Keratinocyte (primary cell): ENCODE measurements around the gene STYK1. TPM values are rescaled to one million over a fixed set of nuclear protein-coding genes. Genes with fewer than 3 reads are reported as not detected.
A peak's percentile ranks its signal among the peaks of the same experiment; 100 is the strongest.

ENCODE experiments used
- DNase-seq: peaks from one replicate; pipeline ENCODE4 v3.0.0-alpha.2; 2011; ENCODE audit warnings: low read depth, missing footprints, low spot score
- FAIRE-seq: peaks from 2 replicates; lab custom pipeline; 2011; peaks lifted over from hg19 to GRCh38; lab: Jason Lieb, UNC
- H2AFZ ChIP-seq: 2 replicates; pipeline ENCODE4 v1.6.0; 2012; ENCODE audit warnings: low read length, control low read depth, inconsistent platforms; ENCODE audit not compliant: control insufficient read depth
- H3K27ac ChIP-seq: 2 replicates; pipeline ENCODE4 v1.5.1; 2011; ENCODE audit warnings: low read length; ENCODE audit not compliant: control insufficient read depth, insufficient read depth
- H3K27me3 ChIP-seq: 3 replicates; pipeline ENCODE4 v1.6.0; 2011; ENCODE audit warnings: low read length; ENCODE audit not compliant: control insufficient read depth, insufficient read depth; ENCODE audit errors: extremely low read depth
- H3K36me3 ChIP-seq, 2 experiments: 2 replicates in 1 of 2; 3 replicates in 1 of 2; pipeline ENCODE4 v1.5.1; 2011; ENCODE audit warnings: low read length in 2 of 2, mild to moderate bottlenecking in 1 of 2; ENCODE audit not compliant: control insufficient read depth in 2 of 2, insufficient read depth in 2 of 2; ENCODE audit errors: extremely low read depth in 1 of 2
- H3K4me1 ChIP-seq: 3 replicates; pipeline ENCODE4 v1.5.1; 2011; ENCODE audit warnings: low read length; ENCODE audit not compliant: control insufficient read depth, insufficient read depth; ENCODE audit errors: extremely low read depth
- H3K4me2 ChIP-seq: 3 replicates; pipeline ENCODE4 v1.6.0; 2011; ENCODE audit warnings: low read depth, low read length; ENCODE audit not compliant: control insufficient read depth, insufficient read depth; ENCODE audit errors: extremely low read depth
- H3K4me3 ChIP-seq, 3 experiments: fragments of 200-600 bp in 1 of 3; sonication (generic) in 1 of 3; 2 replicates in 2 of 3; 3 replicates in 1 of 3; pipeline ENCODE4 v1.5.1; 2011 to 2016; ENCODE audit warnings: low read length in 3 of 3, mild to moderate bottlenecking in 3 of 3, control low read depth in 2 of 3, inconsistent platforms in 1 of 3, low read depth in 1 of 3, mixed read lengths in 1 of 3, mixed run types in 1 of 3, moderate library complexity in 1 of 3; ENCODE audit not compliant: control insufficient read depth in 2 of 3, insufficient read depth in 2 of 3; ENCODE audit errors: extremely low read depth in 1 of 3
- H3K79me2 ChIP-seq: 2 replicates; pipeline ENCODE4 v1.6.0; 2012; ENCODE audit warnings: low read length; ENCODE audit not compliant: control insufficient read depth, insufficient read depth
- H3K9ac ChIP-seq: 3 replicates; pipeline ENCODE4 v1.6.0; 2011; ENCODE audit warnings: low read length; ENCODE audit not compliant: control insufficient read depth, insufficient read depth; ENCODE audit errors: extremely low read depth
- H3K9me1 ChIP-seq: 3 replicates; pipeline ENCODE4 v1.6.0; 2011; ENCODE audit warnings: low read length; ENCODE audit not compliant: control insufficient read depth, insufficient read depth; ENCODE audit errors: extremely low read depth
- H3K9me3 ChIP-seq: 2 replicates; pipeline ENCODE4 v1.5.1; 2012; ENCODE audit warnings: low read depth, low read length; ENCODE audit not compliant: control insufficient read depth
- H4K20me1 ChIP-seq: 3 replicates; pipeline ENCODE4 v1.6.0; 2011; ENCODE audit warnings: low read length; ENCODE audit not compliant: control insufficient read depth, insufficient read depth; ENCODE audit errors: extremely low read depth
- EZH2 ChIP-seq: IDR thresholded peaks from one replicate; pipeline ENCODE4 v1.6.1; 2012; ENCODE audit warnings: inconsistent platforms, mild to moderate bottlenecking, low read length, moderate library complexity
- dilution Hi-C: fragments of 300-500 bp; cut with MboI; formaldehyde crosslinking; loops from one replicate; pipeline ENCODE4 v1.7.0; 2020; ENCODE audit warnings: low sequenced_read_pairs; ENCODE audit not compliant: extremely low pct_ligation_motif_present
- polyA plus RNA-seq, 5 experiments: library from polyadenylated mRNA; depleted of rRNA in 3 of 5; stranded (reverse) in 3 of 5; stranded (forward) in 1 of 5; unstranded in 1 of 5; fragments of >200 nt; gene quantifications; 1 replicate in 1 of 5; 2 replicates in 3 of 5; 3 replicates in 1 of 5; pipeline versions ENCODE4 v1.2.1 to v1.2.3, GENCODE V29; 2011 to 2012; ENCODE audit warnings: missing spikeins in 2 of 5, low read depth in 1 of 5, low replicate concordance in 1 of 5
- TF ChIP-seq, protein P1 (sequence below), 3 experiments: IDR thresholded peaks in 1 of 3; conservative IDR thresholded peaks in 1 of 3; optimal IDR thresholded peaks in 1 of 3; 2 replicates in 2 of 3; 3 replicates in 1 of 3; pipeline versions ENCODE3 to v1.5.1; 2011; ENCODE audit warnings: low read length in 3 of 3, mild to moderate bottlenecking in 3 of 3, moderate library complexity in 2 of 3, control low read depth in 1 of 3, inconsistent platforms in 1 of 3; ENCODE audit not compliant: insufficient read depth in 2 of 3; ENCODE audit errors: extremely low read depth in 1 of 3

STYK1 gene
- polyA plus RNA-seq, 1 donor (not counting 4 experiments of a cell fraction or from before 2014, with no cell fraction given), result 2.8 TPM

DNA sequence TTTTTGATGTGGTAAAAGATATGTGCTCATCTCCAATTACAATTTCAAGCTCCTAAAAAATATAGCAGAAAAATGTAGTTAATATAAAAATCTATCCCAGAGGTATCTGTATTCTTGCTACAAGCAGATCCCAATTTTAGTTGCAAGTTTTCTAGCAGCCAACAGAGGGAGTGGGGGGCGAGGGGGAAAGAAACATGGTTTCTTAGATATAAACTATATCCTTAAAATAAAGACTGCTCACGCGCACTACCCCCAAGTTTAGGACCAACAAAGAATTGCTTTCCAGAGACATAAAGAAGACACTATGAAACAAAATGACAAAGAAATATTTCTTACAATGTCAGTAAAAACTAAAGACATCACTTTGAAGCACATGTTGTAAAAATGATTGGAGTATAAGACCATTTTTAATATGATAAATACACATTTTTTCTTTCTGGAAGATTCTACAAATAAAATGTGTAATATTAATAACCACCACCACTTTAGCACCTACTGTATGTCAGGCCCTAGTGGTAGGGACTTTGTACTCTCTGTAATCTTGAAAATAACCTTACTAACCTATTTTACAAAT lies 65.9 kb downstream of the STYK1 start:
- no peak overlapping the region for H3K4me3 ChIP-seq
- peaks cover 0 to 7% of the 10 kb centered on the region in 2 experiments for H3K36me3 ChIP-seq
- no peaks in the 10 kb centered on the region for H4K20me1 ChIP-seq
- no peak for TF ChIP-seq EZH2
- TF ChIP-seq, protein P1, sequence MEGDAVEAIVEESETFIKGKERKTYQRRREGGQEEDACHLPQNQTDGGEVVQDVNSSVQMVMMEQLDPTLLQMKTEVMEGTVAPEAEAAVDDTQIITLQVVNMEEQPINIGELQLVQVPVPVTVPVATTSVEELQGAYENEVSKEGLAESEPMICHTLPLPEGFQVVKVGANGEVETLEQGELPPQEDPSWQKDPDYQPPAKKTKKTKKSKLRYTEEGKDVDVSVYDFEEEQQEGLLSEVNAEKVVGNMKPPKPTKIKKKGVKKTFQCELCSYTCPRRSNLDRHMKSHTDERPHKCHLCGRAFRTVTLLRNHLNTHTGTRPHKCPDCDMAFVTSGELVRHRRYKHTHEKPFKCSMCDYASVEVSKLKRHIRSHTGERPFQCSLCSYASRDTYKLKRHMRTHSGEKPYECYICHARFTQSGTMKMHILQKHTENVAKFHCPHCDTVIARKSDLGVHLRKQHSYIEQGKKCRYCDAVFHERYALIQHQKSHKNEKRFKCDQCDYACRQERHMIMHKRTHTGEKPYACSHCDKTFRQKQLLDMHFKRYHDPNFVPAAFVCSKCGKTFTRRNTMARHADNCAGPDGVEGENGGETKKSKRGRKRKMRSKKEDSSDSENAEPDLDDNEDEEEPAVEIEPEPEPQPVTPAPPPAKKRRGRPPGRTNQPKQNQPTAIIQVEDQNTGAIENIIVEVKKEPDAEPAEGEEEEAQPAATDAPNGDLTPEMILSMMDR (optimal IDR thresholded peaks at IDR 0.05 in 1 of 3, IDR thresholded peaks at IDR 0.05 in 1 of 3, conservative IDR thresholded peaks at IDR 0.05 in 1 of 3; ENCODE audit: extremely low read depth in 1 of 3, insufficient read depth in 2 of 3, low read length in 3 of 3), result peak in 1 of 3 experiments; percentile 11
- no peaks in the 10 kb centered on the region for H3K9me3 ChIP-seq
- no peaks in the 10 kb centered on the region for H3K9me1 ChIP-seq
- FAIRE-seq (no peak), DNase-seq (no peak)
- peaks cover 18% of the 10 kb centered on the region for H3K79me2 ChIP-seq
- dilution Hi-C loops, result no loop called here
- no peak overlapping the region for H3K4me2 ChIP-seq
- no peak overlapping the region for H3K27ac ChIP-seq
- H3K27me3 ChIP-seq, result no peaks in the 10 kb centered on the region
- no peak overlapping the region for H2AFZ ChIP-seq
- no peak overlapping the region for H3K9ac ChIP-seq
- peaks cover 12% of the 10 kb centered on the region for H3K4me1 ChIP-seq

DNA sequence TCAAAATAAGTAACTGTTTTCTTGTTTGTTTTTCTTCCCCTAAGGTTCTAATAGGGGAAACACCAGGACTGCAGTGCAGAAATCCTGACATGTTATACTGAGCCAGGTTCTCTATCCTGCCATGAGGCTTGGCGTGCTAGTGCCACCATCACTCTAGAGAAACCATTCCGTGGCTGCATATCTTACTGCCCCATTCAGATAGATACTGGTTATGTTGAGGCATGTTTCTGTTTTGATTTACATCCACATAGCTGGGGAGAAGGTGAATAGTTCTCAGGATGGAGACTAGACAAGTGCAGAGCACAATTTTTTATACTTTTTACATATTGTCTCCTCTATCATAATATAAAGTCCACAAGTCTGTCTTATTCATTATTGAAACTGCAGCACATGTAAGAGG lies 72.0 kb downstream of the STYK1 start:
- no peak overlapping the region for H3K4me2 ChIP-seq
- H3K9me3 ChIP-seq, result no peaks in the 10 kb centered on the region
- peaks cover under 1 to 3% of the 10 kb centered on the region in 2 experiments for H3K36me3 ChIP-seq
- H3K27me3 ChIP-seq, result no peaks in the 10 kb centered on the region
- H3K4me1 ChIP-seq, result no peaks in the 10 kb centered on the region
- no peaks in the 10 kb centered on the region for H3K9me1 ChIP-seq
- H3K27ac ChIP-seq, result no peak overlapping the region
- H3K9ac ChIP-seq, result no peak overlapping the region
- dilution Hi-C loops, result no loop called here
- no peaks in the 10 kb centered on the region for H3K79me2 ChIP-seq
- no peak overlapping the region for H2AFZ ChIP-seq
- no peak overlapping the region for H3K4me3 ChIP-seq
- H4K20me1 ChIP-seq, result no peaks in the 10 kb centered on the region
- TF ChIP-seq EZH2, result no peak
- FAIRE-seq (no peak), DNase-seq (no peak)

DNA sequence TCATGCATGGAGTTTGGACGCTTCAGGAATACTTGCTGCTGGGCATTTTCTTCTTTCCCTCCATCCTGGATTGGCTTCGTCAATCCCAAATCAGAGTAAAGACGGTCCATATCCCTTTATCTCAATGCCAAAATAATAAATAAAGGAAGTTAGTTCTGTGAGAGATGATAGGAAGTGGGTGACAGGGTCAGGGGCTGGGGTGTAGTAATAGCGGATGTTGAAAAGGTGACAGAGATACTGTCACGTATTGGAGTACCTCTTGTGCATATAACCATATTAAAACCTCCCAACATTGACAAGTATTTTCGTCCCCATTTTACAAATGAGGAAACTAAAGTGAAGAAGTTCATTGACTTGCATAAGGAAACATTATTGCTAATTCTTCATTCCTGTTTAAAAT lies 72.9 kb downstream of the STYK1 start:
- Histone ChIP-seq H3K4me3 (no peak overlapping the region), H3K79me2 (no peaks in the 10 kb centered on the region), H3K27me3 (no peaks in the 10 kb centered on the region), H3K4me1 (no peaks in the 10 kb centered on the region), H4K20me1 (no peaks in the 10 kb centered on the region), H2AFZ (no peak overlapping the region), H3K9me3 (no peaks in the 10 kb centered on the region), H3K36me3 (peaks cover 0 to 3% of the 10 kb centered on the region in 2 experiments), H3K9ac (no peak overlapping the region), H3K9me1 (no peaks in the 10 kb centered on the region), H3K4me2 (no peak overlapping the region), H3K27ac (no peak overlapping the region)
- DNase-seq (no peak), FAIRE-seq (no peak)
- TF ChIP-seq, protein P1 (optimal IDR thresholded peaks at IDR 0.05 in 1 of 3, IDR thresholded peaks at IDR 0.05 in 1 of 3, conservative IDR thresholded peaks at IDR 0.05 in 1 of 3; ENCODE audit: extremely low read depth in 1 of 3, insufficient read depth in 2 of 3, low read length in 3 of 3), result no peak
- TF ChIP-seq EZH2, result no peak
- dilution Hi-C loops, result no loop called here
